Measurements from ENCODE around the gene RPS24. TPM values are rescaled to one million over a fixed set of nuclear protein-coding genes. Genes with fewer than 3 reads are reported as not detected.
A peak's percentile ranks its signal among the peaks of the same experiment; 100 is the strongest.

RPS24 gene
- total RNA-seq, 1 experiment from 2014 or later, result 1,553 TPM

- no peaks in the 10 kb centered on the region for H3K9me3 ChIP-seq (ENCODE audit: low read depth, low read length, poor library complexity, severe bottlenecking)
- ChIA-PET CTCF (interaction anchor here (0.5 to 2.1 kb wide), 5 partner anchors 9 to 1327 kb away, joined by 3 to 22 read pairs (median 3); no protein-coding TSS in a partner anchor), POLR2A (ENCODE audit: low non-redundant PET) (interaction anchor here (0.6 kb wide), 1 partner anchor 148 kb away, joined by 4 read pairs; no protein-coding TSS in a partner anchor)
- no peak overlapping the region for H3K4me3 ChIP-seq (ENCODE audit: low read depth, low read length, poor library complexity, severe bottlenecking)
- H3K27ac ChIP-seq (ENCODE audit: low read depth, low read length, poor library complexity, severe bottlenecking), result peak overlapping the region; percentile 16
- TF ChIP-seq EZH2 (IDR thresholded peaks at IDR 0.05; ENCODE audit: borderline replicate concordance, low read depth, low read length, poor library complexity, severe bottlenecking) (no peak), CTCF (conservative IDR thresholded peaks at IDR 0.05; ENCODE audit: low read depth, low read length) (peak; percentile 93)
- no peaks in the 10 kb centered on the region for H3K27me3 ChIP-seq (replicated peaks; ENCODE audit: insufficient read depth, low read depth, low read length, poor library complexity)
- intact Hi-C loops (cut with micrococcal nuclease; ENCODE audit: unreplicated experiment), result loop anchor here (1.0 to 10.0 kb wide), 5 partner anchors 87 to 1155 kb away; no protein-coding TSS in a partner anchor
- DNase-seq (ENCODE audit: low spot score), result peak; percentile 90
- H3K4me1 ChIP-seq (ENCODE audit: insufficient read depth, low read length, poor library complexity, severe bottlenecking), result peaks cover 18% of the 10 kb centered on the region
- H3K36me3 ChIP-seq (ENCODE audit: insufficient read depth, low read length, poor library complexity, severe bottlenecking), result peaks cover 3% of the 10 kb centered on the region
- BruUV-seq (replicated peaks), result no TSS peak
These were observed 13.7 kb downstream of the RPS24 start for GRCh38 chr10:78047314-78047891.

- CTCF ChIA-PET, result interaction anchor here (1.3 kb wide), 1 partner anchor 1153 kb away, joined by 7 read pairs; no protein-coding TSS in a partner anchor
- Histone ChIP-seq H3K27ac (ENCODE audit: low read depth, low read length, poor library complexity, severe bottlenecking) (no peak overlapping the region), H3K27me3 (replicated peaks; ENCODE audit: insufficient read depth, low read depth, low read length, poor library complexity) (no peaks in the 10 kb centered on the region), H3K36me3 (ENCODE audit: insufficient read depth, low read length, poor library complexity, severe bottlenecking) (no peaks in the 10 kb centered on the region), H3K4me3 (ENCODE audit: low read depth, low read length, poor library complexity, severe bottlenecking) (no peak overlapping the region), H3K4me1 (ENCODE audit: insufficient read depth, low read length, poor library complexity, severe bottlenecking) (peaks cover 5% of the 10 kb centered on the region), H3K9me3 (ENCODE audit: low read depth, low read length, poor library complexity, severe bottlenecking) (no peaks in the 10 kb centered on the region)
- POLR2A ChIA-PET (ENCODE audit: low non-redundant PET), result no interaction called here
- TF ChIP-seq EZH2 (IDR thresholded peaks at IDR 0.05; ENCODE audit: borderline replicate concordance, low read depth, low read length, poor library complexity, severe bottlenecking), result no peak
- TF ChIP-seq CTCF (conservative IDR thresholded peaks at IDR 0.05; ENCODE audit: low read depth, low read length), result no peak
- no TSS peak for BruUV-seq (replicated peaks)
- intact Hi-C loops (cut with micrococcal nuclease; ENCODE audit: unreplicated experiment), result loop anchor here (5.0 to 10.0 kb wide), 2 partner anchors 85 to 252 kb away; no protein-coding TSS in a partner anchor
- no peak for DNase-seq (ENCODE audit: low spot score)
These were observed 16.2 kb downstream of the RPS24 start for GRCh38 chr10:78049851-78050250.

- no peaks in the 10 kb centered on the region for H3K9me3 ChIP-seq (ENCODE audit: low read depth, low read length, poor library complexity, severe bottlenecking)
- no peak overlapping the region for H3K4me3 ChIP-seq (ENCODE audit: low read depth, low read length, poor library complexity, severe bottlenecking)
- no peak for DNase-seq (ENCODE audit: low spot score)
- ChIA-PET POLR2A (ENCODE audit: low non-redundant PET) (no interaction called here), CTCF (interaction anchor here (0.7 kb wide), 2 partner anchors 9 to 167 kb away, joined by 3 read pairs; no protein-coding TSS in a partner anchor)
- intact Hi-C loops (cut with micrococcal nuclease; ENCODE audit: unreplicated experiment), result no loop called here
- H3K27me3 ChIP-seq (replicated peaks; ENCODE audit: insufficient read depth, low read depth, low read length, poor library complexity), result no peaks in the 10 kb centered on the region
- no peaks in the 10 kb centered on the region for H3K36me3 ChIP-seq (ENCODE audit: insufficient read depth, low read length, poor library complexity, severe bottlenecking)
- H3K4me1 ChIP-seq (ENCODE audit: insufficient read depth, low read length, poor library complexity, severe bottlenecking), result no peaks in the 10 kb centered on the region
- no peak overlapping the region for H3K27ac ChIP-seq (ENCODE audit: low read depth, low read length, poor library complexity, severe bottlenecking)
- TF ChIP-seq CTCF (conservative IDR thresholded peaks at IDR 0.05; ENCODE audit: low read depth, low read length), result no peak
- TF ChIP-seq EZH2 (IDR thresholded peaks at IDR 0.05; ENCODE audit: borderline replicate concordance, low read depth, low read length, poor library complexity, severe bottlenecking), result no peak
- no TSS peak for BruUV-seq (replicated peaks)
These were observed 19.7 kb downstream of the RPS24 start for GRCh38 chr10:78053211-78053868.

Data from A673 (cell line).